Activated effector memory CD4-positive, alpha-beta T cell treated with Interleukin-2 at 50 U/mL for 16 hours (primary cell): ENCODE data around the gene C1QTNF6.
"Not testable (repeated sequence)": the region's sequence is repeated elsewhere in the genome, so short reads cannot be mapped to it uniquely, and the experiment has no call there.

Source experiments
- DNase-seq: peaks from one replicate; pipeline ENCODE4 v3.0.0-alpha.2; 2020

The C1QTNF6 gene

DNA sequence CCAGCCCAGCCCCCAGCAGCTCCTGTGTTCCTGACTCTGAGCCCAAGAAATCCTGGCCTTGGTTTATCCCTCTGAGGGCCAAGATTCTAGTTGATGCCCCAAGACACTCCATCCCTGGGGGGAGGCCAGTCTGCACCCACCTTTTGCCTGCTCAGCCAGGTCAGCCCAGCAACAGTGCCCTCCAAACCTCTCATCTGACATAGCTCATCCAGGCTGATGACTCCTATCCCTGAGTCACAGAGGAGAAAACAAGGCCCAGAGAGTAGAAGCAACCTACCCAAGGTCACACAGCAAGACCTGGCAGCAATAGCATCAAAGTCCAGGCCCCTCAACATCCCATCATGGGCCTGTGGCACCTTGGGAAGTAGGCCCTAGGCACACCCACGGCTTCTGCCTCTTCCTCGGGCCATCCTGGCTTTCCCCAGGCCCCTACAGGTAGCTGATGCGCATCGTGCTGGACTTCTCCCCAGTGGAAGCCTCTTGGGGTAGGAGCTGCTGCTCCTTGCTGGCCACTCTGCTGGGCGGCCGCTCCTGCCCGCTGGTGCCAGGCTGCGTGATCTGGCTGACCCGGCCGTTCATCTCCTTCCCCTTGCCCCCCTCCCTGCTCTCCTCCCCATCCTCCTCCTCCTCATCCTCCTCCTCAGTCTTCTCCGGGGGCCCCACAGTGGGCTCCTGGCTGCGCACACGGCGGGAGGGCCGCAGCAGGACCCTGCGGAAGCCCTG lies 18.2 kb upstream of the C1QTNF6 start:
- DNase-seq = no peak

DNA sequence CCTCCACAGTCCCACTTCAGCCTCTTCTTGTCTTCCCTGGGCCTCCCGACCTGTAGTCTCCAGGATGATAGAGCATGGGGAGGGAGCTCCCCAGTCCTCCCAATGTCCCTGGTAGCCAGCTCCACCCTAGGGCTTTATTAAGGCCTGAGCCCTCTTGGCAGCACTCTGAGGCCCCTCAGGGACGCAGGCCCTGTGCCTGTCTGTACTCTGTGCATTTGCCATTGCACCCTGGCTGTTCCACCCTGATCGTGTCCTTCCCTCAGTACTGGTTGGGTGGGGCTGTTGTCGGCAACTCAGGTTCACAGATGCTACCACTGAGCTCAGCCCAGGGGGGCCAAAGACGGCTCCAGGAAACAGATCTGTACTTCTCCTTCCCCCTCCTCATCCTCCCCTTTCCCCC lies 17.0 kb upstream of the C1QTNF6 start:
- DNase-seq = no peak

DNA sequence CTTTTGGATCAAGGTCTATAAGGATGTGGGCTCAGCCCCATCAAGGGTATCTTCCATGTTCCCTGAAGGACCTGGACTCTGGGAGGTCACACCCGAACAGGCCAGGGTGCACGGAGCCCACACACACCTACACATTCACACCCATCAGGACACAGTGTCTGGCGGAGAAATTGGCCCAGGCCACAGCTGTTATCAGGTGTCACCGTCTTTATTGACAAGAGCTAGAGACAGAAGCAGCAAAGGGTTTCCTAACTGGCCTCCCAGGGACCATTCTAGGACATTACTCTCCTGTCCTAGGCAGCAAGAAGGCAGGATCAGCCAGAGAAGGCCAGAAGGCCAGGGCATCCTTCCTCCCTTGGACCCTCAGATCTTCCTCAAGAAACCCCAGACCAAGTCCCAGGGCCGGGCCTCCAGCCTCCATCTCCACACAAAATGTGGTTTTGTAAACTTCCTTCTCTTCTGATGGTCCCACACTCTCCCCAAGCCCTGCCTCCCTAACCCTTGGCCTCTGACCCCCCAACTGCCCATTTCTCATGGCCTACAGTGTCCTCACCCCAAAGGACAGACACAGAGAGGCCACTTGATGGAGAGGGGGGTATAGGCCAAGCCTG lies 16.1 kb upstream of the C1QTNF6 start:
- no peak for DNase-seq

DNA sequence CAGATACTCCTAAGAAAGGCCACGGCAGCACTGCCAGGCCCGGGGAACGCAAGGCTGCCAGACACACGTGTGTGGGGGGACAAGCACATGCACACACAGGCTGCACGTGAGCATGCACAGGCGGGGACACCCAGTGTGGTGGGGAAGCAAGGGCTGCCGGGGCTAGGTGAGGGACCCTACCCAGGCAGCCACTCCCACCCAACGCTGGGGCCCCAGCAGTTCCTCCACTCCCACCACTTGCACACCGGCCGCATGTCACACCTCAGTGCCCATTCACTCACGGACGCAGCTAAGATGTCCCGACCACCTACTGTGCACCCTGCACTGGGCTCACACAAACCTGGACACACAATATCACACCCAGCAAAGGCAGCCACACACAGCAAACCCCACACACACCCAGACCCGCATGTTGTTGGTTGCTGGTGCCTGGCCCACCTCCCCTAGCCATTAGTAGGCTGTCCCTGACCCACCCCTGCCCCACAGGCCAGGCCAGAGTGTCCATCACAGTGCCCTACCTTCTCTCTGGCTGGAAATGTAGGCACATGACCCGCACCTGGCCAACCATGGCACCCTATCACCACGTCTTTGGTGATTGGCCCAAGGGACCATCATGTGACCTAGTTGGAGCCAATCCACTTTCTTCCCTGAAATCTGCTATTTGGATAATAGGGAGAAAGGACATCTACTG lies 15.5 kb upstream of the C1QTNF6 start:
- DNase-seq = no peak

DNA sequence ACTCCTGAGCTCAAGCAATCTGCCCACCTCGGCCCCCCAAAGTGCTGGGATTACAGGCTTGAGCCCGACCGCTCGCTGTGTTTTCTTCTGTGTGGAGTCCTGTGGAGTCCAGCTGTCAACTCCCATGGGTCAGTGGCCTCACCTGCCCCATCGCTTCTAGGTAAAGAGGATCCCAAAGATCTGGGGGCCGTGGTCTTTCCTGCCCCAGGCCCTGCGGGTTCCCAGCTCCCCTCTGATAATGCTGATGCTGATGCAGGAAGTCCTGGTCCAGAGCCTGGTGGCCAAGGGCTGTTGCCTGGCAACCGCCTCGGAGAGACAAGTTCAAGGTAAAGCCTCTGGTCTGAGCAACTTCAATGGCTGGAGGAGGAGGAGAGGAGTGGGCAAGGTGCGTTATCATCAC lies 14.7 kb upstream of the C1QTNF6 start:
- DNase-seq = no peak

DNA sequence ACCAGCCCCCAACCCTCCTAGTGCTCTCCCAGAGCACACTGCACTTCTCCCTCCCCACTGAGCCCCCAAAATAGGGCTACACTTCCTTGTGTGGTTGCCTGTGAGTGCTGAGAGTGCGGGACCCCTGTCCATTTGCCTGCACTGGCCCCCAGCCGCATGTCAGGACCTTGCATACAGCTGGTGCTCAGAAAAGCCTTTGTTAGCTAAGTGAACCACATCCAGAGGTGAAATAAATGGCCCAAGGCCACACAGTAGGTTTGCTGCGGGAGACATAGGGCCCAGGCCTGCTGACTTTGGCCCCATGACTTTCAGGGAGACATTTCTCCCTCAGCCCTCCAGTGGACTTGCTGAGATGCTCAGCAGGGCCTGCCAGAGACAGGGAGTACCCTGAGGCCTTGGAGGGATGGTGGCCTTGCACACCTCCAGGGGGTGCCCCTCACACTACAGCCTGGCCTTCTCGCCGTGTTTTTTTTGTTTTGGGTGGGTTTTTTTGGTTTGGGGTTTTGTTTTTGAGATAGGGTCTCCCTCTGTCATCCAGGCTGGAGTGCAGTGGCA lies 14.0 kb upstream of the C1QTNF6 start:
- DNase-seq = no peak

DNA sequence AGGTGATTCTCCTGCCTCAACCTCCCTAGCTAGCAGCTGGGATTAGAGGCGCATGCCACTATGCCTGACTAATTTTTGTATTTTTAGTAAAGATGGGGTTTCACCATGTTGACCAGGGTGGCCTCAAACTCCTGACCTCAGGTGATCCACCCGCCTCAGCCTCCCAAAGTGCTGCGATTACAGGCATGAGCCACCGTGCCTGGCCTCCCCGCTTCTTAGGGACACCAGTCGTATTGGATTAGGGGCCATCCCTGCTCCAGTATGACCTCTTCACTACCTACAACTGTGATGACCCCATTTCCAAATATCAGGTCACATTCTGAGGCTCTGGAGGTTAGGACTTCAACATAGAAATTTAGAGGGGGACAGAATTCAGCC lies 13.4 kb upstream of the C1QTNF6 start:
- not testable (repeated sequence) for DNase-seq

DNA sequence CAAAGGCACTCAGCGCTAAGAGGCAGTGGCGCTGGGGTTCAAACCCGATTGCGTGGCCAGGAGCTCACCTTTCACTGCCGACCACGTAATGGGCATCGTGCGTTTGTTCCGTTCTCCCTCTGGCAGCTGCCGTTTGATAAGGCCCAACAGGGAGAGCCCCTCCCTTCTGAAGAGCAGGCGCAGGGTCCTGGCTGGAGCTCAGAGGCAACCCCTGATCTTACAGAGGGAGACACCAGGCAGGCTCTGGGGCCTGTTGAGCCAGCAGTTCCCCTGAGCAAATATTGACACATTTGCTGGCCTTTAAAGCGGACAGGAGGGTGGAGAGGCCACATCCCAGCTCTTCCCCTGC lies 11.7 kb upstream of the C1QTNF6 start:
- no peak for DNase-seq

DNA sequence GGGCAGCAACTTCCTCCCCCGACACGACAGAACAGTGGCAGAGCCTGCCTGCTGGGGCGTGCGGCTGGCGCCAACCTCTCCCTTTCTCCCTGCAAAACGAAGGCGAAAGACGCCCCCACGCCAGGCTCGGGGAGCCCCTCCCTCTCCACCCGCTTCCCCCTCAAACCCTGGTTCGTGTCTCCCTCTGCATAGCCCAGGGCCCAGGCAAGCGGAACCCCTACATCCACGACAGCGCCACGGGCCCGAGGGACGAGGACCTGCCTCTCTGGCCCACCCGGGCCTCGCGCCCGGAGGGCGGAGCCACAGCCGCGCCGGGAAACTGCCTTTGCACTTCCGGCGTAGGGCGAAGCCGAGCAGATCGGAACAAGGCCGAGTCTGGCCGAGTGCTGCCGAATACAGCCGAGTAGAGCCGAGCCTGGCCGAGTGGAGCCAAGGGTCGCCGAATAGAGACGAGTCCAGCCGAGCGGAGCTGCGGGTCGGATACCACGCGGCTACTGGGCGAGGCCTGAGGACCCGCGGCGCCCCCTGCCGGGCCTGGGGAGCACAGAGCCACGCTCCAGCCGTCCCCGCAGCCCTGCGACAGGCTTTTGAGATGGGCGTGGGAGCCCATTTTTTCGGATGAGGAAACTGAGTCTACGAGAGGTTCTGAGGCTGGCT lies 11.2 kb upstream of the C1QTNF6 start:
- peak; percentile 100 for DNase-seq

DNA sequence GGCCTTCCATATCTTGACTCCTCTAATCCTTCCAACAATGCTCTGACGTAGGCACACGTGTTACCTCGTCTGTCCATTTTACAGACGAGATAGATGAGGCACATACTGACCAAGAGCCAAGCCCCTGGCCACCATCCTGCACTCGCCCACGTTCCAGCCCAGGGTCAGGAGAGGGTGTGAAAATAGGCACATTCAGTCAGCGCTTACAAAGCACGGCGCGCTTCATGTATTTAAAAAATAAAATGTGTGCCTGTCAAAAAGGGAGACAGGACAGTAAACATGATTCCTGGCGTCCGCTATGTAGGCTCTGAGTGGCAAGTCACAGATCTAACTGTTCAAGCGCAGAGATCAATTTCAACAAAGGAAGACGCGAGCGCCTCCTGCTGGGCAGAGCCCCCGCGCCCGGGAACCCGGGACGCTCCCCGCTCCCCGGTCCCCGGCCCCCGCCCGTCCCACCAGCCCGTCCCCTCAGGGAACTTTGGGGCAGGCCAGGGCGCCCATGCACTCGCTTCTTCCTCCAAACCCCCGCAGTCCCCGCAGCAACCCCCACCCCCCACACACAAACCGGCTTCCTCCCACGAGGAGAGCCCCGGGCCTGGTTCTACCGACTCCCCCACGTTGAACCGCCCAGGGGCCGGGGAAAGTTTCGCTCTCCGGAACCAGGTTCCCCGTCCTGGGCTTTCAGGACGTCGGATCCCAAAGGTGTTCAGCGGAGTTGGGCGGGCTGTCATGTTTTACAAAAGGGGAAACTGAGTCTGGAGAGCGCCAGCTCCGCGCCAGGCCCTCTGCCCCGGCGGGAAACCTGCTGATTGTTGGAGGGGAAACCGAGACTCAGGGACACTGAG lies 10.4 kb upstream of the C1QTNF6 start:
- peak; percentile 82 for DNase-seq

DNA sequence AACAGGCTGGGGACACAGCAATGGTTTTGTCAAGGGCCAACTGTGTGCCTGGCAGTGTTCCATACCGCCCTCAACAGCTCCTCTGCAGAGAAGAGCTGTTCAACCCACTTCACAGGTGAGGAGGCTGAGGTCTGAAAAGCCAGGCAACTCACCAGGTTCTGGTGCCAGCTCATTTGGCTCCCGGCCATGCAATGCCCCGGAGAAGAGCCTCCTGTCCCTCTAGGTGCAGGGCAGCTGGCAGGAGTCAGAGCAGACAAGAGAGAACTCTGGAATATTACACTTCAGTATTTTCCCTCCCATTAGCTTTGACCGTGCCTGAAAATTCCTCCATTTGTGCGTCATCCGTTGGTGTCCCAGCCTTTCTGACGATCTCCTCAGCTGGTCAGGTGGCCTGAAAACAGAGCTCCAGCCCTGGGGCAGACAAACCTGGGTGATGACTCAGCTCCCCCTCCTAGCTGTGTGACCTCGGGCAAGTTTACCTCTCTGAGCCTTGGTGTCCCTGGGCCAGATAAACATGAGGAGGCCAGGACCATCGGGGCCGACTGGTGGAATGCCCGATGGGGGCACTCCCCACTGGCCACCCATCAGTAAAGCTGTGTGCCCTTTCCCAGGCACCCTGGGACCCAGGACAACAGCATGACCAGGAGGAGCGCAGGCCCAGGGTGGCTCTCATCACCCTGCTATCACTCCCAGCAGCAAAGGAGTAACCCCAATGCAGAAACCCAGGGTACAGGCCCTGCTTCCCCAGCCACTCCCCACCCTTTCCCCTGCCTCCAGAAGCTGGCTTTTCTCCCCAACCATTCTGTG lies 9.6 kb upstream of the C1QTNF6 start:
- no peak for DNase-seq

DNA sequence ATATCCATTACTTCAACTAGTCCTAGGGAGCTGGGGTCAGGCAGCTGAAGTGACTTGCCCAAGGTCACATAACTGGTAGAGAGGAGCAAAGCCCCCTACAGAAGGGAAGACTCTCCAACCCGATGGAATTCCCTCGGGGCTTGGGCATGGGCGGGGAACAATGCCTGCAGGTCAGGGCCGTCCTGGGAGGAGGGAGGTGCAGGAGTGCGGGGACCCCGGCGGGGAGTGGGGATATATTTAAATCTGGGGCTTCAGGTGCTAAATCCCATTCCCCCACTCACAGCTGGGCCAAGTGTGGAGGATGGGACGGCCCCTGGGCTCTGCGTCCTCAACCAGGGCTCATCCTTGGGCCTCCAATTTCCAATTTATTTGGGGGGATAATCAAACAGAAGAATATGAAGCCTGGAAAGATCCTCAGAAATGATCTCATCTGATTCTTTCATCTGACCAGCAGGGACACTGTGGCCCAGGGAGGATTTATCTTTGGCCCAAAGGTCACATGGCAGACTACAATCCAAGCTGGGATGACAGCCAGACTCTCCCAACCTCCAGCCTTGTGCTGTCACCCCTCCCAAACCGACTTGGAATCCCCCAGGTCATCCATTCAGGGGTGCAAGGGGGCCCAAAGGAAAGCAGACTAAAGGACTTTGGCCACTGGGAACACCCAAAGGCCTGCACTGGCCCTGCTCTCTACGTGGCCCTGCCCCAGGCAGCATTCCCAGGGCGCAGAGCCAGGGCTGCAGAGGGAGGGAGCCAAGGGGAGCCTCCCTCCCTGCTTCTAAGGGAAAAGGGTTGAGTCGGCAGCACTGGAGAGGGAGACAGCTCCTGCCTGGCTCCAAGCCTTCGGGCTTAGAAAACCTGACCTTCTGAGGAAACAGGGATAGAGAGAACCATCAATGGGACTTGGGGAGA lies 8.7 kb upstream of the C1QTNF6 start:
- DNase-seq = no peak

DNA sequence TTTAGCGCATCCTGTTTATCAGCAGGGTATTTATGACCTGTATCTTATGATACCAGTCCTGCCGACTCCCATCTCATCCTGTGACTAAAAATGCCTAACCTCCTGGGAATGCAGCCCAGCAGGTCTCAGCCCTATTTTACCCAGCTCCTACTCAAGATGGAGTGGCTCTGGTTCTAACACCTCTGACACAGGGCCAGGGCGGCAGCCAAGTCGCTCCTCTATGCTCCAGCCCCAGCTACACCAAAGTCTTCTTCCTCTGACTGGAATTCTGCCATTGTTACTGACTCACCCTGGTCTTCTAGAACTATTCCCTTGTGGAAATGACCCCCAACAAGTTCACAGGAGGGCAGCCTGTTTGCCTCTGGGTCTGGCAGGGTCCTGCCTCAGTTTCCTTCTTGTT lies 7.9 kb upstream of the C1QTNF6 start:
- no peak for DNase-seq

DNA sequence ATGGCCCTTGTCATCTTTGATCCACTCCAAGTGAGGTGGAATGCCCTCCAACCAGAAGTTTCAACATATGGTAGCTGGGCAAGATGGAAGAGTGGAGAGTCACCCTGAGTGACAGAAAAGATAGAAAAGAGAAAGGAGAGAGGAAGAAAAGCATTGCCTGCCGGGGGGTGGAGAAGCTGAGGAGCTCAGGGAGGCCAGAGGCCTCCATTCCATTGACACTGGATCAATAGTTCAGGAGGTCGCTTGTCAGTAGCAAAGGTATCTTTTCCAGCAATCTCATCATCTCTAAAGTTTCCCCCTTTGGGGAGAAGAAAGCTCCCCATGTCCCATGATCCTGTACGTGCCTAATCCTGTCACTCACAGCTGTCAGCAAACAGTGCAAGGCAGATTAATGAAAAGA lies 6.7 kb upstream of the C1QTNF6 start:
- DNase-seq = no peak

DNA sequence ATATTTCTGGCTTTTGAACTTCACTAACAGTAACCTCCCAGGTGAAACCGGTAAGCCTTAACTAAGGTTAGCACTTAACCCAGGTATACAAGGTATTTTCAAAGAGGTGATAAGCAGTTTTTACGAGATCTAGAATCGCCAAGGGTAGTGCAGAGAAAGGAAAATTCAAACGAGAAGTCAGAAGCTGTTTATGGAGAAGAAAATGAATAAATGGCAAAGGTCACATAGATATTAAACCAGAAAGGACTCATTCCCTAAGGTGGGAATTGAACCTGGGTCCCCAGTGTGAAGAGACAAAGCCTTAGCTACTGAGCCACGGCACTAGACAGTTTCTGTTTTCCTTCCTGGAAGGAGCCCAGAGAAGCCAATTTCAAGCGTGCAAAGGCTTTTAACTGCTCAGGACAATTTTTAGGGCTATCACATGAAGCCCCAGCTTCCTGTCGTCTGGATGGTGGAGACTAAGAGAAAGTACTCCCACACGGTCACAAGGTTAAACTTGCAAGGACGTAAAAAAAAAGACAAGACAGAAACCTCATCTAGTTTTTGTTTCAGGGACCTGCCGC lies 5.7 kb upstream of the C1QTNF6 start:
- no peak for DNase-seq

DNA sequence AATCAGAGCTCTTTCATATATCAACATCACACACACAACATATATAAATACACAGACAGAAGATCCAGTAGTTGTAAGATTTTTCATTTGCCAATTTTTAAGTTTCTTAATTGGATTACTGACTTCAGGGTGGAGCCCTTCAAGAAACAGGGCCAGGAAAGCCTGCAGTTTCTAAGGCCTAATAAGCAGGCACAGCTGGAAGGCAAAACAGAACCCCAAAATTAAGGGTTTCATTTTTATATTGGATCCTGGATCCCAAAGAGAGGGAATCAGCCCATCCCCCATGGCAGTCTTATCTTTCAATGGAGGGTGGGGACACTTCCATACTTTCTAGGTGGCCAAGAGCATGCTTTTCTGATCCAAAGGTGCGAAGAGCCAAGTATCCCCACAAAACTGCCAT lies 4.7 kb upstream of the C1QTNF6 start:
- DNase-seq = no peak

DNA sequence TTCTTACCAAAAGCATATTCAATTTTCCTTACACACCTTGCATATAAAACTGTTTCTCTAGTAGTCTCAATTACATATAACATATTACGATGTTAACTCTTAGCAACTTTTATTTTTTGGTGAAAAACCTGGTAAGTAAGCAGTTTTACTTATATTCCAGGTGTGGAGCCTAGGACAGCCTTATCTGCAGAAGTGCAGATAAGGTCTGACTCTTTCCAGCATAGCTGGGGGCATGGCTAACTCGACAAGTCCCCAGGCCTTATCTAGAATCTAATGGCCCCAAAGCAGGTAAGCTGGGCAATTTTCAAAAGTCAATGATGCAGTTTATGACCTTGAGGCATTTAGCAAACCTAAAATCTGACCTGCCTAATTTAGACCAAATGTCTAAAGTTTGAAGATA lies 4.2 kb upstream of the C1QTNF6 start:
- no peak for DNase-seq

DNA sequence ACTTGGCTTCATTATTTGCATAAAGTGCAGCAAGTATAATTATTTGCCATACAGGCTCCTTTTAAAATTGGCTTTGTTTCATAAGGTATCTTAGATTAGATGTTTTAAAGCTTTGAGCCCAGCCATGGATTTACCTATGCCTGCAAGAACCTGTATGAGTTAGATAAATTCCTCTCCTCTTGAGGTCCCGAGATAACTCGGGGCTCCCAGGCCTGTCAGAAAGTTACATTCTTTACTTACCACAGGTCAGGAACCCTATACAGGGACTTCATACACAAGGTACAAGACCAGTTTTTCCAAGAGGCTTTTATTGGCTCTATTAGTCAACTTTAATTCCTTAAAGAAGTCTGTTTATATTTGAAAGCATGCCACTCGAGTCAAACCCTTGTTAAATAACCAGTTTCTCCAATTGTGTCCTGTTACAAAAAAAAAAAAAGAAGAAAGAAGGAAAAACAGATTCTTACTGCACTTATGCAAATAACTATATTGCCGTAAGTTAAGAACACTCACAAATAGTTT lies 2.3 kb upstream of the C1QTNF6 start:
- no peak for DNase-seq

DNA sequence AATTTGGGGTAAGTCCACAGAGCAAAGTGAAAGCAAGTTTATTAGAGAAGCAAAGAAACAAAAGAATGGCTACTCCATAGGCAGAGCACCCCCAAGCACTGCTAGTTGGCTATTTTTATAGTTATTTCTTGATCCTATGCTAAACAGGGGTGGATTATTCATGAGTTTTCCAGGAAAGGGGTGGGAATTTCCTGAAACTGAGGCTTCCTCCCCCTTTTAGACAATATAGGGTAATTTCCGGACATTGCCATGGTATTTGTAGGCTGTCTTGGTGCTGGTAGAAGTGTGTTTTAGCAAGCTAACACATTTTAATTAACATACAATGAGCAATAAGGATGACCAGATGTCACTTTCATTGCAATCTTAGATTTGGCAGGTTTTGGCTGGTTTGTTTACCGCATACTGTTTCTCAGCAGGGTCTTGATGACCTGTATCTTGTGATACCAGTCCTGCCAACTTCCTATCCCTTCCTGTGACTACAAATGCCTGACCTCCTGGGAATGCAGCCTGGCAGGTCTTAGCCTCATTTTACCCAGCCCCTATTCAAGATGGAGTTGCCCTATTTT lies 937 bp upstream of the C1QTNF6 start:
- no peak for DNase-seq

DNA sequence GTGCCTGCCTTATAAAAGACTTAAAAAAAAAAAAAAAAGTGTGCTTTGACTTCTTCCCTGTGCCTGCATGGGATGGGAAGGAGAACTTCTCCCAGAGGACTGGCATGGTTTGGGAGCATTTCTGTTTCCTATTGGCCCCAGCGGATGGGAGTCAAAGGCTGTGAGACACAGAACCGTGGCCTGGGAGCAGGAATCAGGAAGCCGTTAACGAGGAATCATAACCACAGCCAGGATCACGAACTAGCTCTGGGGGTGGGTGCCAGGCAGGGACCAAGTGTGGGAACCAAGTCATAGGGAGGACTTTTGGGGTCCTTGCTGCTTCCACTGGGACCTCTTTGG lies 526 bp downstream of the C1QTNF6 start:
- DNase-seq = no peak
